ENCODE results near the gene UNC93B1. TPM values are rescaled to one million over a fixed set of nuclear protein-coding genes. Genes with fewer than 3 reads are reported as not detected.

UNC93B1 gene
- total RNA-seq, 1 donor from 2014 or later: 37.0 TPM

GRCh38 chr11:68028802-68029545, 25.1 kb upstream of the UNC93B1 start:
- intact Hi-C loops (cut with DNase I): no loop called here
- ATAC-seq (no peak), DNase-seq (ENCODE audit: low spot score) (no peak)

DNA sequence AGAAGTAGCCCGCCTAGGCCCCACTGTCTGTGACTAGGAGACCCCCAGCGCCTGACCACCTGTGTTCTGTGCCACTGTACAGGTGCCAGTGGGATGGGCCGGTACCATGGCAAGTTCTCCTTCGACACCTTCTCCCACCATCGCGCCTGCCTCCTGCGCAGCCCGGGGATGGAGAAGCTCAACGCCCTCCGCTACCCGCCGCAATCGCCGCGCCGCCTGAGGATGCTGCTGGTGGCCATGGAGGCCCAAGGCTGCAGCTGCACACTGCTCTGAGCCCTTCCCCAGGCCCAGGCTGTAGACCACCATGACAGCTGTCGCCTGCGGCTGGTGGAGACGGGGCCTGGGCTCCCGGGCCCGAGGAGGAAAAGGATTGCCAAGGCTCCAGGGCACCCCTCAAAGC, 23.8 kb upstream of the UNC93B1 start:
- intact Hi-C loops (cut with DNase I): no loop called here
- DNase-seq (ENCODE audit: low spot score): no peak
- no peak for ATAC-seq

DNA sequence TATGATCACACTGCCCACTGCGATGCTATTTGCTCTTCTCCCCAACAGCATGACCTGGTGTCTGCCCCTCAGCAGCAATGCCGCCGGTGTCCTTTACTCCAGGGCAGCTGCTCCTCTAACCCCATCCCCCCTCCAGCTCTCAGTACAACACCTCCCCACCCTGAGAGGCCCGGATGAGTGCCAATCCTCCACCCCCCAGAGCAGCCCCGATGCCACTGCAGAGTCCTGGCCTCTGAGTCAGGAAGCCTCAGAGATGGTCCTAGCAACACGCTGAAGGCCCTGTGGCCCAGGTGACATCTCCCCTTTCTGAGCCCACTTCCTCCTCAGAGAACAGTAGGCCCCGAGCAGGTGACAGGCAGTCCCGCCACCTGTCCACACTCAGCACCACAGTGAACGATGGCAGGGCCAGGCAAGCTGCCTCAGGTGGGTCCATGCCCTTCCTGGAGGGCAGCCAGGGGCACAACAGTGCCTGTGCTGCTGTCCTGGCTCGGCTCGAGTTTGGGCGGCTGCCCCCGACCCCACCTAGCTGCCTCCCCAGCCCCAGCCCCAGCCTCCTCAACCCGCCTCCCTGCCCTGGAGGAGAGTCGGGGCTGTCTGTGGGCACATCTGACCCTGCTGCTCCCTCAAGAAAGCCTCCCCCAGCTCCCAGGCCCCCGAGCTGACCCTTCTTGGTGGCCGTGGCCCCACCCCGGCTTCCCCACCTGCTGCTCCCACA, 22.7 kb upstream of the UNC93B1 start:
- ATAC-seq: no peak
- DNase-seq (ENCODE audit: low spot score): no peak
- intact Hi-C loops (cut with DNase I): no loop called here

- ATAC-seq: no peak
- intact Hi-C loops (cut with DNase I): no loop called here
These were observed 21.1 kb upstream of the UNC93B1 start for GRCh38 chr11:68025047-68025446.

DNA sequence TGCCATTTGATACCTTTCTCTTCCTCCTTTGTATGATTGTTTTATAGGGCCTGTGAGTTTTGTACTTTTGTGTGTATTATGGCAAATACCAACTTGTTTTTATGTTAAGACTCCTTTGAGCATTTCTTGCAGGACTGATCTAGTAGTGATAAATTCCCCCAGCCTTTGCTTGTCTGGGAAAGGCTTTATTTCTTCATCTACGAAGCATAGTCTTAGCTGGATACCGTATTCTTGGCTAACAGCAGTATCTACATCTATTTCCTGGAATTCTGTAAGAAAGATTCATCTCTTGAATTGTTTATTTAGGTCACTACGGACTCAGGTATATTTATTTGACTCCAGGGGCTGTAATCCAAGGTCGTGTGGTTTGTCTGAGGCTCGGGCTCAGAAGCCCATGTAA, 20.6 kb upstream of the UNC93B1 start:
- DNase-seq (ENCODE audit: low spot score) (no peak), ATAC-seq (no peak)
- intact Hi-C loops (cut with DNase I): no loop called here

More at GRCh38 chr11:68025047-68025446, 21.1 kb upstream of the UNC93B1 start:
- DNase-seq (ENCODE audit: low spot score): no peak

DNA sequence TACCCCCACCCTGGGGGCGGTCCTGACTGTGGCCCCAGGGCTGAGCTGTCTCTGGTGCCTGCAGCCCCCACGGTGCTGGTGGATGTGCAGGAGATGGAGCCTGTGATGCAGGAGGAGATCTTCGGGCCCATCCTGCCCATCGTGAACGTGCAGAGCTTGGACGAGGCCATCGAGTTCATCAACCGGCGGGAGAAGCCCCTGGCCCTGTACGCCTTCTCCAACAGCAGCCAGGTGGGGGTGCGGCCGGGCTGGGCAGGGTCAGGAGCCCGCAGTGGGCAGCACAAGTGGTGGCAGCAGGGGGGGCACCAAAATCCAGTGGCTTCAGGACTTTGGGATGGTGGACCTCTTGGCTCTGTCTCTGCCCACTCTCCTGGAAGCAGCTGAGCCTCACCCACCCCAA, 18.6 kb upstream of the UNC93B1 start:
- no peak for ATAC-seq
- no peak for DNase-seq (ENCODE audit: low spot score)
- intact Hi-C loops (cut with DNase I): no loop called here

- DNase-seq (ENCODE audit: low spot score): no peak
- intact Hi-C loops (cut with DNase I): no loop called here
- peak; percentile 20 for ATAC-seq
These were observed 17.4 kb upstream of the UNC93B1 start for GRCh38 chr11:68021167-68021787.

GRCh38 chr11:68020575-68020974, 16.7 kb upstream of the UNC93B1 start:
- ATAC-seq (peak; percentile 4), DNase-seq (ENCODE audit: low spot score) (no peak)
- intact Hi-C loops (cut with DNase I): no loop called here

DNA sequence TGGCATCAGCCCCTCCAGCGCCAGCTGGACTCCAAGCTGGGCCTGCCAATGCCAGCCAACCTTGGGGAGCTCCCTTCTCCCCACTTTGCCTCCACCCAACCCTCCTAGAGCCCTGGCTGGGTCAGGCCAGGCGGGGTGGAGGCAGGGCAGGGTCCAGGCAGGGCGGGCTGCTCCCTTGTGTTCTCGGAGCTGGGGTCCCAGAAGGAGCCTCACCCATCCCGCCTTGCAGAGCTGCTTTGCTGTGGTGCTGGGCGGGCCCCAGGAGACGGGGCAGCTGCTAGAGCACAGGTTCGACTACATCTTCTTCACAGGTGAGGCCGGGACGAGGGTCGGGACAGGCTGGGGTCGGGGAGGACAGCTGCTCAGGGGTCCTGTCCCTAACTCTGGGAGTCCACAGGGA, 15.6 kb upstream of the UNC93B1 start:
- no peak for ATAC-seq
- intact Hi-C loops (cut with DNase I): no loop called here
- no peak for DNase-seq (ENCODE audit: low spot score)

DNA sequence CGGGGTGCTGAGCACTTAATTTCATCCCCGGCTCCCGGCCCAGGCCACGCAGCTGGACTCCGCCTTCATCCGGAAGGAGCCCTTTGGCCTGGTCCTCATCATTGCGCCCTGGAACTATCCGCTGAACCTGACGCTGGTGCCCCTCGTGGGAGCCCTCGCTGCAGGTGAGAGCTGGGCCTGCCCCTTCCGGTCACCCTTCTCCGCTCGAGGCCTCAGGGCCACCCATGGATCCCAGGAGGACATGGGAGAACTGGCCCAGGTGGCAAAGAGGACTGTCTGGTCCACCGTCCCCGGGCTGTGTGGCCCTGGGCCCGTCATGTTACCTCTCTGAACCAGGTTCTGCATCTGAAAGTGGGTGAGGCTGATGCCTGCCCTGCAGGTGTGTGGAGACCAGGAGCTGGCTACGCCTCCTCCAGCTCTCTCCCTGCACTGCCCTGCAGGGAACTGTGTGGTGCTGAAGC, 14.9 kb upstream of the UNC93B1 start:
- intact Hi-C loops (cut with DNase I): no loop called here
- no peak for ATAC-seq
- DNase-seq (ENCODE audit: low spot score): no peak

DNA sequence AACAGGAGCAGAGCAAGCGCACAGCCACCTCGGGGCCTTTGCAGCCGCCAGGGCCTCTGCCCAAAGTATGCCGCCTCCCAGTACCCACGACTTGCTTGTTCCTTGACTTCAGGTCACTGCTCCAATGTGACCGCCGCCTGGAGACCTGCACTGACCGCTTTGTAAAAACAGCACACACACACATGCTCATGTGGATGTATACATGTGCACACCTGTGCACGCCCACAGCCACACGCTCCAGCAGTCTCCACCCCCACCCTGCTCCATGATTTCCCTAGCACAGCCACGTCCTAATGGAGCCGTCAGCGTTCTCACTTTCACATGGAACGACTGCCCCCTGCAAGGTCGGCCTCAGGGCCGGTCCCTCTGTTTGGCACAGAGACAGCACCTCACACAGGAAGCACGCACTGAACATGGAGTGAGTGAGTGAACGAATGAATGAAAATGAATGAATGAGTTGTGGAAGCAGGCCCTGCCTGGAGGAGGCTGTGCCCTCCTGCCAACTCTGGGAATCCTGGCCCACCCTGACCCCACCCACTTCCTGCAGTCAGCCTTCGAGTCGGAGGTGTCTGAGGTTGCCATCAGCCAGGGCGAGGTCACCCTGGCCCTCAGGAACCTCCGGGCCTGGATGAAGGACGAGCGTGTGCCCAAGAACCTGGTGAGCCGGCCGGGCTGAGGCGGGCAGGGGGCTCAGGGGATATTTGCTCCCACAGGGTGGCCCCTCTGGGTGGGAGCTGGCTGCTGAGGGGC, 14.3 kb upstream of the UNC93B1 start:
- intact Hi-C loops (cut with DNase I): no loop called here
- ATAC-seq: no peak

GRCh38 chr11:68016904-68017817, 13.3 kb upstream of the UNC93B1 start:
- ATAC-seq (peak; percentile 11), DNase-seq (ENCODE audit: low spot score) (no peak)
- intact Hi-C loops (cut with DNase I): no loop called here

More for the DNA sequence above, 14.3 kb upstream of the UNC93B1 start:
- no peak for DNase-seq (ENCODE audit: low spot score)

DNA sequence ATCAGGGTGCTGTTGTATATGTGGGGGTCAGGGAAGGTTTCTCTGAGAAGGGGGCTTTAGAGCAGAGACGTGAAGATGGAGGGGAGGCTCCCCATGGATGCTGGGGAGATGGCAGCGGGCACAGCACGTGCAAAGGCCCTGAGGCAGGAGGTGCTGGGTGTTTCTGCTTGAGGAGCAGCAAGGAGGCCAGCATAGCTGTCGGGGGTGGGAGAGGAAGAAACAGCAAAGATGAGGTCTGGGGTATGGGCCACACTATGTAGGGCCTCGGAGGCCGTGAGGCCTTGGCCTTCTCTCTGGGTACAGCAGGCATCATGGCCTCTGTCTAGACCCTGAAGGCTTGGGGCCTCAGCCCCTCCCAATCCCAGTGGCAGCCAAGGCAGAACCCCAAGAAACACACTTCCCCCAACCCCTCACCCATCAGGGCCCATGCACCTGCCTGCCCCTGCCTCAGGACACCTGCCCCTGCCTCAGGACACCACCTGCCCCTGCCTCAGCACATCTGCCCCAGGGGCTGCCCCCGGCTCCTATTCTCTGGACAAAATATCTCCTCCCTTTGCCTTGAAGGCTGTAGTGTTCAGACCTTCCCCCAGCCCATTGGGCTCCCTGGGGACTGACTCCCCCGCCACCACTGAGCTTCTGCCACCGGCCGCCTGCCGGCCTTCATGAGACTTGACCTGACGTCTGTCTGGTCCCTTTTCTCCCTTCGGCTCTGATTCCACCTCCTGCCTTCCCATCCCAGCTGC, 12.4 kb upstream of the UNC93B1 start:
- ATAC-seq: no peak
- intact Hi-C loops (cut with DNase I): no loop called here
- DNase-seq (ENCODE audit: low spot score): no peak

DNA sequence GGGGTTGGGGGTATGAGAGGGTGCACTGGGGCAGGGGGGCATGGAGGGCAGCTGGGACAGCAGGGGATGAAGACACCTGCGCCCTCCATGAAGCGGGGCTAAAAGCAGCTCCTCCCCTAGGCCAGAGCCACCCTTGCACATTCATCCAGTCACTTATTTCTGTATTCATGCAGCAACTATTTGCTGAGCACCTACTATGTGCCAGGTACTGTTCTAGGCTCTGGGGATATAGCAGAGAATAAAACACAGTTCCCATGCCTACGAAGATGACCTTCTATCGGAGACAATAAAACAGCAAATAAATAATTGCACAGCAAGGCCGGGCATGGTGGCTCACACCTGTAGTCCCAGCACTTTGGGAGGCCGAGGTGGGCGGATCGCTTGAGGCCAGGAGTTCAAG, 11.6 kb upstream of the UNC93B1 start:
- DNase-seq (ENCODE audit: low spot score): no peak
- ATAC-seq: no peak
- intact Hi-C loops (cut with DNase I): no loop called here

DNA sequence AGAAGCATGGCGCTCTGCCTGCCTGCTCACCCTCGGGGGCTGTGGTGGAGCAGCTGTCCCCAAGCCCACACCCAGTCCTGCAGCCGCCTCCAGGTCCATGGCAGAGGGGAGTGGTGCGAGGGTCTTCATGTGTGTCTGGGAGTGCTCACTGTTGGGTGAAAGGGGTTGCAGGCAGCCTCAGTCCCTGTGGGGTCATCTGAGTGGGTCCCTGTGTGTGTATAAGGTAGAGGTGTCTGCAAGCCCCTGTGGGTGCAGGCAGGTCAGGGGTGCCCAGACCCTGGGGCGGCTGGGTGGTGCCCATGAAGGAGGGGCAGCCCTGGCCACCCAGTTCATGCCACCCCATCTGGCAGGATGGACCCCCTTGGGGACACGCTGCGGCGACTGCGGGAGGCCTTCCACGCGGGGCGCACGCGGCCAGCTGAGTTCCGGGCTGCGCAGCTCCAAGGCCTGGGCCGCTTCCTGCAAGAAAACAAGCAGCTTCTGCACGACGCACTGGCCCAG, 11.1 kb upstream of the UNC93B1 start:
- intact Hi-C loops (cut with DNase I): no loop called here
- ATAC-seq: no peak
- DNase-seq (ENCODE audit: low spot score): no peak

DNA sequence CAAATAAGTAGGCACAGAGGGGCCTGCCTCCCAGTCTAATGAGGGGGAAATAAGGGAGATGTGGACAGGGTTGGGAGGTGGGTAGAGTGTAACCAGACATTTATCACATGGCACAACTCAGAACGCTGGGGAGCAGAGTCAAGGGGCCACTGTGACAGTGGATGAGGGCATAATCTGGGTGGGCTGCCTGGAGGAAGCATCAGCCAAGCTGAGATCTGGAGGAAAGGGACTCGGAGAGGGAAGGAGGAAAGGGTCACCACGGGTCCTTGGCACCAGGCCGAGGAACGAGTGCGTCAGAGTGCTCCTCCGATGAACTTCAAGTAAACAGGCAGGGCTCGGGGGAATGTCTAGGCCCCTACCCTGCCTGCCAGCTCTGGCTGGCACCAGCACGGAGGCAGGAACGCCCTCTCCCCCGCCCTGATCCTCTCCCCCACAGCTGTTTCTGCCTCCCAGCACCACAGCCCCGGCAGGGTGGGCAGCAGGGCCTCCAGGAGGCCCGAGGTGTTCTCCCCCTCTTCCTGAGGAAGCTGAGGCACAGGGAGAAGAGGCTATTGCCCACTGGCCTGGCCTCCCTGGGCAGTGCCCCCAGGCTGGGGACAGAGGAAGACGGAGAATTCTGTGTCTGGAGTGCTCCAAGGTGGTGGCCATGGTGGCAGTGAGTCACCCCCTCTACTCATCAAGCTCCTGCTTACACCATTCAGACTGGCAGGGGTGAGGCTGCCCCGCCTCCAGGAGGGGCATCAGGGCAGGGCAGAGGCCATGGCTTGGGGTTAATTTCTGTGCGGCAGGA, 10.5 kb upstream of the UNC93B1 start:
- intact Hi-C loops (cut with DNase I): no loop called here
- DNase-seq (ENCODE audit: low spot score) (peak; percentile 84), ATAC-seq (peak; percentile 0)

GRCh38 chr11:68013611-68014156, 9.8 kb upstream of the UNC93B1 start:
- no peak for ATAC-seq
- no peak for DNase-seq (ENCODE audit: low spot score)
- intact Hi-C loops (cut with DNase I): no loop called here

All from sciatic nerve (tissue), 2 donors.